ENCODE results near the gene TMEM132C.
"Not testable (repeated sequence)": the region's sequence is repeated elsewhere in the genome, so short reads cannot be mapped to it uniquely, and the experiment has no call there.

TMEM132C gene

GRCh38 chr12:128245905-128246304 is 21.1 kb upstream of the TMEM132C start:
- no peak for DNase-seq (ENCODE audit: low read depth)
- no peak overlapping the region for H3K4me3 ChIP-seq (ENCODE audit: low read depth, low read length)
- TF ChIP-seq CTCF (IDR thresholded peaks at IDR 0.05; ENCODE audit: low read depth, low read length, missing control alignments) = no peak

GRCh38 chr12:128250096-128250495 is 16.9 kb upstream of the TMEM132C start:
- DNase-seq (ENCODE audit: low read depth) = no peak
- H3K4me3 ChIP-seq (ENCODE audit: low read depth, low read length) = no peak overlapping the region
- TF ChIP-seq CTCF (IDR thresholded peaks at IDR 0.05; ENCODE audit: low read depth, low read length, missing control alignments) = no peak

- not testable (repeated sequence) for DNase-seq (ENCODE audit: low read depth); H3K4me3 ChIP-seq (ENCODE audit: low read depth, low read length)
Observed at GRCh38 chr12:128253829-128254228, 13.1 kb upstream of the TMEM132C start.

- no peak for TF ChIP-seq CTCF (IDR thresholded peaks at IDR 0.05; ENCODE audit: low read depth, low read length, missing control alignments)
- no peak for DNase-seq (ENCODE audit: low read depth)
- H3K4me3 ChIP-seq (ENCODE audit: low read depth, low read length) = no peak overlapping the region
Observed at GRCh38 chr12:128258866-128259555, 8.0 kb upstream of the TMEM132C start.

GRCh38 chr12:128259556-128260070 is 7.4 kb upstream of the TMEM132C start:
- no peak for DNase-seq (ENCODE audit: low read depth)
- TF ChIP-seq CTCF (IDR thresholded peaks at IDR 0.05; ENCODE audit: low read depth, low read length, missing control alignments) = peak; percentile 60
- H3K4me3 ChIP-seq (ENCODE audit: low read depth, low read length) = no peak overlapping the region

GRCh38 chr12:128261757-128262156 is 5.2 kb upstream of the TMEM132C start:
- no peak overlapping the region for H3K4me3 ChIP-seq (ENCODE audit: low read depth, low read length)
- no peak for DNase-seq (ENCODE audit: low read depth)
- no peak for TF ChIP-seq CTCF (IDR thresholded peaks at IDR 0.05; ENCODE audit: low read depth, low read length, missing control alignments)

- H3K4me3 ChIP-seq (ENCODE audit: low read depth, low read length) = no peak overlapping the region
- no peak for DNase-seq (ENCODE audit: low read depth)
- no peak for TF ChIP-seq CTCF (IDR thresholded peaks at IDR 0.05; ENCODE audit: low read depth, low read length, missing control alignments)
Observed at GRCh38 chr12:128265566-128265965, 1.4 kb upstream of the TMEM132C start.

Measured in GM12864 (cell line).